Liver (tissue), 3 donors: ENCODE results near the gene PTPRN2.

Experiments used
- ATF3 ChIP-seq: IDR thresholded peaks from 2 replicates; pipeline ENCODE4 v1.6.1; 2016; ENCODE audit warnings: antibody characterized with exemption
- EGR1 ChIP-seq, 2 donors: IDR thresholded peaks; 2 replicates each; pipeline ENCODE4 v1.6.1; 2016 to 2018; ENCODE audit warnings: antibody characterized with exemption in 2 of 2, low read depth in 2 of 2
- HNF4G ChIP-seq: IDR thresholded peaks from 2 replicates; pipeline ENCODE4 v1.6.1; 2016; ENCODE audit warnings: antibody characterized with exemption
- JUND ChIP-seq, 2 donors: IDR thresholded peaks; 2 replicates each; pipeline ENCODE4 v1.6.1; 2016; ENCODE audit warnings: antibody characterized with exemption in 2 of 2
- MAX ChIP-seq: IDR thresholded peaks from 2 replicates; pipeline ENCODE4 v1.6.1; 2016; ENCODE audit warnings: antibody characterized with exemption
- RAD21 ChIP-seq, 2 donors: IDR thresholded peaks; 2 replicates each; pipeline ENCODE4 v1.6.1; 2016; ENCODE audit warnings: antibody characterized with exemption in 2 of 2, mild to moderate bottlenecking in 2 of 2
- REST ChIP-seq: IDR thresholded peaks from 2 replicates; pipeline ENCODE4 v1.6.1; 2016; ENCODE audit warnings: antibody characterized with exemption, mild to moderate bottlenecking
- RXRA ChIP-seq, 2 donors: IDR thresholded peaks; 2 replicates each; pipeline ENCODE4 v1.6.1; 2017 to 2018; ENCODE audit warnings: antibody characterized with exemption in 2 of 2, mild to moderate bottlenecking in 1 of 2
- SP1 ChIP-seq: IDR thresholded peaks from 2 replicates; pipeline ENCODE4 v1.6.1; 2018; ENCODE audit warnings: antibody characterized with exemption, mild to moderate bottlenecking
- TAF1 ChIP-seq: conservative IDR thresholded peaks from 2 replicates; pipeline ENCODE4 v1.6.1; 2016; ENCODE audit warnings: antibody characterized with exemption, mild to moderate bottlenecking
- YY1 ChIP-seq: IDR thresholded peaks from 2 replicates; pipeline ENCODE4 v1.6.1; 2016; ENCODE audit warnings: antibody characterized with exemption, mild to moderate bottlenecking
- ZBTB33 ChIP-seq: IDR thresholded peaks from 2 replicates; pipeline ENCODE4 v1.6.1; 2016; ENCODE audit warnings: antibody characterized with exemption
- TF ChIP-seq, protein P1 (sequence below): fragments of 150-350 bp; IDR thresholded peaks from 2 replicates; pipeline ENCODE4 v1.5.1; 2017; ENCODE audit warnings: improper control_type of control experiment, low read depth, low read length; ENCODE audit not compliant: missing input control
- donor health status: healthy.
- donor health status: healthy.

DNA sequence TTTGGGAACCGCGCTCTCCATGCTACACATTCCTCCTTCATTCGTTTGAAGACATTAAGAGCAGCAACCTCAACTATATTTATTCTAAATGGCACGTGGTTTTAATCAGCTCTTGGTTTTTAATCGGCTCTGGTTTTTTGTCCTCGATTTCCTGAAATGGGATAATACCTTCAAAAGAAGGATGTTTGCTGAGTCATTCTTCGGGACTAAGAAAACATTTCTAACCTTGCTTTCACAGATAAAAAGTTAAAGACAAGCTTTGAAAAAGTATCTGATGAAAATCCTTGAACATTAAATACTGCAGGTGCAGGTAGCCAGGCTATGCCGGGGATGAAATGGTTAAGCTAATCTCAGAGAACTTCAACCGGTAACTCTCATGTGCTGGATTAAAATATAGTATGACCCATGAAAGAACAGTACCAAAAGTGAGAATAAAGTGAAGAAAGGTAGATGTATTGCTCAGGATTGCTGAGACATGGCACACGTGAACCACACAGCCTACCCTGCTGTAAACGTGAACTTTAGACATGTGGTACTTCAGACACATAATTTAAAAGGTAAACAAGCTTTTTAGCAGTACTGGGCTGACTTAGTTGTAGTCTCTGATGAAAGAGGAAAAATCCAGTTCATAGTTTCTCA is 89.1 kb downstream of the PTPRN2 start:
- TF ChIP-seq, protein P1, sequence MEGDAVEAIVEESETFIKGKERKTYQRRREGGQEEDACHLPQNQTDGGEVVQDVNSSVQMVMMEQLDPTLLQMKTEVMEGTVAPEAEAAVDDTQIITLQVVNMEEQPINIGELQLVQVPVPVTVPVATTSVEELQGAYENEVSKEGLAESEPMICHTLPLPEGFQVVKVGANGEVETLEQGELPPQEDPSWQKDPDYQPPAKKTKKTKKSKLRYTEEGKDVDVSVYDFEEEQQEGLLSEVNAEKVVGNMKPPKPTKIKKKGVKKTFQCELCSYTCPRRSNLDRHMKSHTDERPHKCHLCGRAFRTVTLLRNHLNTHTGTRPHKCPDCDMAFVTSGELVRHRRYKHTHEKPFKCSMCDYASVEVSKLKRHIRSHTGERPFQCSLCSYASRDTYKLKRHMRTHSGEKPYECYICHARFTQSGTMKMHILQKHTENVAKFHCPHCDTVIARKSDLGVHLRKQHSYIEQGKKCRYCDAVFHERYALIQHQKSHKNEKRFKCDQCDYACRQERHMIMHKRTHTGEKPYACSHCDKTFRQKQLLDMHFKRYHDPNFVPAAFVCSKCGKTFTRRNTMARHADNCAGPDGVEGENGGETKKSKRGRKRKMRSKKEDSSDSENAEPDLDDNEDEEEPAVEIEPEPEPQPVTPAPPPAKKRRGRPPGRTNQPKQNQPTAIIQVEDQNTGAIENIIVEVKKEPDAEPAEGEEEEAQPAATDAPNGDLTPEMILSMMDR: no peak
- TF ChIP-seq EGR1 (IDR thresholded peaks at IDR 0.05; ENCODE audit: low read depth in 2 of 2) (no peak), MAX (no peak), HNF4G (no peak), SP1 (no peak), RAD21 (IDR thresholded peaks at IDR 0.05) (no peak), REST (no peak), TAF1 (no peak), RXRA (IDR thresholded peaks at IDR 0.05) (no peak), ZBTB33 (no peak), JUND (IDR thresholded peaks at IDR 0.05) (no peak), YY1 (no peak), ATF3 (no peak)
